ENCODE data around the gene MAPRE3. TPM values are rescaled to one million over a fixed set of nuclear protein-coding genes. Genes with fewer than 3 reads are reported as not detected.

MAPRE3 gene
- total and polyA plus RNA-seq, 9 of the 15 experiments (the other 6 are each of a cell fraction or from before 2014, with no cell fraction given), result 0.70 to 43.2 (median 12.6) TPM

DNA sequence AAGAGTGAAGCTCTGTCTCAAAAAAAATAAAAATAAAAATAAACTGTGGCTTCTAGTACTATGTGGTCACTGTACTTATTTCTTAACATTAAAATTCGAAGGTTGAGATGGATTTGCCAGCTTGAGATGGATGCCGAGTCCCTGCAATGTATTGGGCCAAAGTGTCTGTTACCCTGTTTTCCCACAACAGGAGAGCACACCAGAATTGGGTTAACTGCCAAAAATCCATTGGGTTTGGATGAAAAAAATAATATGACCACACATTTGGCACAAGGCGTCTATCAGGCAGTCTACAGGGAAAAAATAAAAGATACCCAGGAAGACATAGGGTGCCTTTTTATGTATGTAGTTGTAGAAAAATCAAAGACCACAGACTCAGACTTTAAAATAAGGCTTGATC is 19.2 kb upstream of the MAPRE3 start:
- no TSS peak for BruUV-seq (replicated peaks)
- ATAC-seq (no peak), DNase-seq (ENCODE audit: extremely low read depth in 1 of 4, low spot score in 3 of 4) (no peak), FAIRE-seq (no peak)
- CTCF ChIA-PET (ENCODE audit: low intra/inter-chr PET ratio), result no interaction called here
- intact Hi-C loops (cut with micrococcal nuclease), result no loop called here
- peaks cover 48 to 69% of the 10 kb centered on the region in 2 experiments for H3K27me3 ChIP-seq (ENCODE audit: control insufficient read depth in 2 of 2, insufficient read depth in 2 of 2, low read length in 2 of 2)
- no peaks in the 10 kb centered on the region for H3K9me1 ChIP-seq (ENCODE audit: control insufficient read depth, insufficient read depth, low read length)
- 11% methylated on average over 3 of the region's 3 CpGs for WGBS (ENCODE audit: insufficient coverage, low coverage, missing lambda C conversion rate)
- no peaks in the 10 kb centered on the region; the same call in 1 of the 2 replicates for H4K20me1 ChIP-seq (replicated peaks; ENCODE audit: control insufficient read depth, insufficient read depth, low read length)
- no peak overlapping the region for H3K9ac ChIP-seq (ENCODE audit: insufficient read depth in 1 of 2, low read depth in 2 of 2, low read length in 2 of 2)
- H3K4me2 ChIP-seq (ENCODE audit: insufficient read depth, low read length), result no peak overlapping the region
- no peak overlapping the region for H3K4me3 ChIP-seq
- no peak overlapping the region for H2AFZ ChIP-seq (ENCODE audit: low read depth, low read length)
- in situ Hi-C loops (cut with MboI), result no loop called here
- H3K79me2 ChIP-seq (ENCODE audit: control insufficient read depth, insufficient read depth, low read length), result no peaks in the 10 kb centered on the region
- no peak overlapping the region for H3K27ac ChIP-seq (ENCODE audit: extremely low read depth, low read depth, low read length)
- H3K9me3 ChIP-seq (replicated peaks; ENCODE audit: control insufficient read depth, insufficient read depth, low read depth, low read length), result no peaks in the 10 kb centered on the region
- peaks cover 0 to 22% of the 10 kb centered on the region in 2 experiments; a peak in 3 of 5 replicates for H3K4me1 ChIP-seq (replicated peaks in 1 of 2; ENCODE audit: control insufficient read depth in 2 of 2, insufficient read depth in 2 of 2, low read length in 2 of 2)
- H3K36me3 ChIP-seq (ENCODE audit: control insufficient read depth, insufficient read depth, low read length), result no peaks in the 10 kb centered on the region
- POLR2A ChIA-PET, result interaction anchor here (1.4 kb wide), 1 partner anchor 64 kb away, joined by 3 read pairs; no protein-coding TSS in a partner anchor
- TF ChIP-seq, protein P1, sequence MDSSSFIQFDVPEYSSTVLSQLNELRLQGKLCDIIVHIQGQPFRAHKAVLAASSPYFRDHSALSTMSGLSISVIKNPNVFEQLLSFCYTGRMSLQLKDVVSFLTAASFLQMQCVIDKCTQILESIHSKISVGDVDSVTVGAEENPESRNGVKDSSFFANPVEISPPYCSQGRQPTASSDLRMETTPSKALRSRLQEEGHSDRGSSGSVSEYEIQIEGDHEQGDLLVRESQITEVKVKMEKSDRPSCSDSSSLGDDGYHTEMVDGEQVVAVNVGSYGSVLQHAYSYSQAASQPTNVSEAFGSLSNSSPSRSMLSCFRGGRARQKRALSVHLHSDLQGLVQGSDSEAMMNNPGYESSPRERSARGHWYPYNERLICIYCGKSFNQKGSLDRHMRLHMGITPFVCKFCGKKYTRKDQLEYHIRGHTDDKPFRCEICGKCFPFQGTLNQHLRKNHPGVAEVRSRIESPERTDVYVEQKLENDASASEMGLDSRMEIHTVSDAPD (CRISPR knock-in tag; IDR thresholded peaks at IDR 0.05), result no peak
- TF ChIP-seq CBX1 (IDR thresholded peaks at IDR 0.05; ENCODE audit: low read depth) (no peak), CCNT2 (IDR thresholded peaks at IDR 0.05; ENCODE audit: borderline replicate concordance, extremely low read depth, insufficient read length, low read depth, low read length) (no peak), ZNF444 (CRISPR knock-in tag; IDR thresholded peaks at IDR 0.05) (no peak), MEF2D (tag; conservative IDR thresholded peaks at IDR 0.05; ENCODE audit: low read depth) (no peak), ZFP36 (IDR thresholded peaks at IDR 0.05; ENCODE audit: low read depth, low read length, partially characterized antibody) (no peak), KHSRP (IDR thresholded peaks at IDR 0.05) (no peak), SUPT5H (IDR thresholded peaks at IDR 0.05) (no peak)
- TF ChIP-seq, protein P2, sequence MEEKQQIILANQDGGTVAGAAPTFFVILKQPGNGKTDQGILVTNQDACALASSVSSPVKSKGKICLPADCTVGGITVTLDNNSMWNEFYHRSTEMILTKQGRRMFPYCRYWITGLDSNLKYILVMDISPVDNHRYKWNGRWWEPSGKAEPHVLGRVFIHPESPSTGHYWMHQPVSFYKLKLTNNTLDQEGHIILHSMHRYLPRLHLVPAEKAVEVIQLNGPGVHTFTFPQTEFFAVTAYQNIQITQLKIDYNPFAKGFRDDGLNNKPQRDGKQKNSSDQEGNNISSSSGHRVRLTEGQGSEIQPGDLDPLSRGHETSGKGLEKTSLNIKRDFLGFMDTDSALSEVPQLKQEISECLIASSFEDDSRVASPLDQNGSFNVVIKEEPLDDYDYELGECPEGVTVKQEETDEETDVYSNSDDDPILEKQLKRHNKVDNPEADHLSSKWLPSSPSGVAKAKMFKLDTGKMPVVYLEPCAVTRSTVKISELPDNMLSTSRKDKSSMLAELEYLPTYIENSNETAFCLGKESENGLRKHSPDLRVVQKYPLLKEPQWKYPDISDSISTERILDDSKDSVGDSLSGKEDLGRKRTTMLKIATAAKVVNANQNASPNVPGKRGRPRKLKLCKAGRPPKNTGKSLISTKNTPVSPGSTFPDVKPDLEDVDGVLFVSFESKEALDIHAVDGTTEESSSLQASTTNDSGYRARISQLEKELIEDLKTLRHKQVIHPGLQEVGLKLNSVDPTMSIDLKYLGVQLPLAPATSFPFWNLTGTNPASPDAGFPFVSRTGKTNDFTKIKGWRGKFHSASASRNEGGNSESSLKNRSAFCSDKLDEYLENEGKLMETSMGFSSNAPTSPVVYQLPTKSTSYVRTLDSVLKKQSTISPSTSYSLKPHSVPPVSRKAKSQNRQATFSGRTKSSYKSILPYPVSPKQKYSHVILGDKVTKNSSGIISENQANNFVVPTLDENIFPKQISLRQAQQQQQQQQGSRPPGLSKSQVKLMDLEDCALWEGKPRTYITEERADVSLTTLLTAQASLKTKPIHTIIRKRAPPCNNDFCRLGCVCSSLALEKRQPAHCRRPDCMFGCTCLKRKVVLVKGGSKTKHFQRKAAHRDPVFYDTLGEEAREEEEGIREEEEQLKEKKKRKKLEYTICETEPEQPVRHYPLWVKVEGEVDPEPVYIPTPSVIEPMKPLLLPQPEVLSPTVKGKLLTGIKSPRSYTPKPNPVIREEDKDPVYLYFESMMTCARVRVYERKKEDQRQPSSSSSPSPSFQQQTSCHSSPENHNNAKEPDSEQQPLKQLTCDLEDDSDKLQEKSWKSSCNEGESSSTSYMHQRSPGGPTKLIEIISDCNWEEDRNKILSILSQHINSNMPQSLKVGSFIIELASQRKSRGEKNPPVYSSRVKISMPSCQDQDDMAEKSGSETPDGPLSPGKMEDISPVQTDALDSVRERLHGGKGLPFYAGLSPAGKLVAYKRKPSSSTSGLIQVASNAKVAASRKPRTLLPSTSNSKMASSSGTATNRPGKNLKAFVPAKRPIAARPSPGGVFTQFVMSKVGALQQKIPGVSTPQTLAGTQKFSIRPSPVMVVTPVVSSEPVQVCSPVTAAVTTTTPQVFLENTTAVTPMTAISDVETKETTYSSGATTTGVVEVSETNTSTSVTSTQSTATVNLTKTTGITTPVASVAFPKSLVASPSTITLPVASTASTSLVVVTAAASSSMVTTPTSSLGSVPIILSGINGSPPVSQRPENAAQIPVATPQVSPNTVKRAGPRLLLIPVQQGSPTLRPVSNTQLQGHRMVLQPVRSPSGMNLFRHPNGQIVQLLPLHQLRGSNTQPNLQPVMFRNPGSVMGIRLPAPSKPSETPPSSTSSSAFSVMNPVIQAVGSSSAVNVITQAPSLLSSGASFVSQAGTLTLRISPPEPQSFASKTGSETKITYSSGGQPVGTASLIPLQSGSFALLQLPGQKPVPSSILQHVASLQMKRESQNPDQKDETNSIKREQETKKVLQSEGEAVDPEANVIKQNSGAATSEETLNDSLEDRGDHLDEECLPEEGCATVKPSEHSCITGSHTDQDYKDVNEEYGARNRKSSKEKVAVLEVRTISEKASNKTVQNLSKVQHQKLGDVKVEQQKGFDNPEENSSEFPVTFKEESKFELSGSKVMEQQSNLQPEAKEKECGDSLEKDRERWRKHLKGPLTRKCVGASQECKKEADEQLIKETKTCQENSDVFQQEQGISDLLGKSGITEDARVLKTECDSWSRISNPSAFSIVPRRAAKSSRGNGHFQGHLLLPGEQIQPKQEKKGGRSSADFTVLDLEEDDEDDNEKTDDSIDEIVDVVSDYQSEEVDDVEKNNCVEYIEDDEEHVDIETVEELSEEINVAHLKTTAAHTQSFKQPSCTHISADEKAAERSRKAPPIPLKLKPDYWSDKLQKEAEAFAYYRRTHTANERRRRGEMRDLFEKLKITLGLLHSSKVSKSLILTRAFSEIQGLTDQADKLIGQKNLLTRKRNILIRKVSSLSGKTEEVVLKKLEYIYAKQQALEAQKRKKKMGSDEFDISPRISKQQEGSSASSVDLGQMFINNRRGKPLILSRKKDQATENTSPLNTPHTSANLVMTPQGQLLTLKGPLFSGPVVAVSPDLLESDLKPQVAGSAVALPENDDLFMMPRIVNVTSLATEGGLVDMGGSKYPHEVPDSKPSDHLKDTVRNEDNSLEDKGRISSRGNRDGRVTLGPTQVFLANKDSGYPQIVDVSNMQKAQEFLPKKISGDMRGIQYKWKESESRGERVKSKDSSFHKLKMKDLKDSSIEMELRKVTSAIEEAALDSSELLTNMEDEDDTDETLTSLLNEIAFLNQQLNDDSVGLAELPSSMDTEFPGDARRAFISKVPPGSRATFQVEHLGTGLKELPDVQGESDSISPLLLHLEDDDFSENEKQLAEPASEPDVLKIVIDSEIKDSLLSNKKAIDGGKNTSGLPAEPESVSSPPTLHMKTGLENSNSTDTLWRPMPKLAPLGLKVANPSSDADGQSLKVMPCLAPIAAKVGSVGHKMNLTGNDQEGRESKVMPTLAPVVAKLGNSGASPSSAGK (IDR thresholded peaks at IDR 0.05), result no peak

All from K562 (cell line).